T-helper 1 cell treated with Interleukin-12 subunit alpha and Interleukin-12 subunit beta and Interleukin-4 antibody, amounts not matched to agents 30 ng/mL and 1 ng/mL, for 36 hours (primary cell): Measurements from ENCODE around the gene MOB3A. TPM values are rescaled to one million over a fixed set of nuclear protein-coding genes. Genes with fewer than 3 reads are reported as not detected.
"Not testable (repeated sequence)": the region's sequence is repeated elsewhere in the genome, so short reads cannot be mapped to it uniquely, and the experiment has no call there.

Source experiments
- intact Hi-C: fragments of 100-400 bp; cut with micrococcal nuclease; formaldehyde crosslinking; loops from one replicate; pipeline ENCODE4 v1.15.1; 2024
- total RNA-seq: library from RNA; stranded (reverse); gene quantifications from 2 replicates; pipeline ENCODE4 v1.2.3, GENCODE V29; 2022

MOB3A gene
- total RNA-seq, 1 donor from 2014 or later = 254 TPM

- intact Hi-C loops = no loop called here
Measured at GRCh38 chr19:2108251-2109016, 12.3 kb upstream of the MOB3A start.

DNA sequence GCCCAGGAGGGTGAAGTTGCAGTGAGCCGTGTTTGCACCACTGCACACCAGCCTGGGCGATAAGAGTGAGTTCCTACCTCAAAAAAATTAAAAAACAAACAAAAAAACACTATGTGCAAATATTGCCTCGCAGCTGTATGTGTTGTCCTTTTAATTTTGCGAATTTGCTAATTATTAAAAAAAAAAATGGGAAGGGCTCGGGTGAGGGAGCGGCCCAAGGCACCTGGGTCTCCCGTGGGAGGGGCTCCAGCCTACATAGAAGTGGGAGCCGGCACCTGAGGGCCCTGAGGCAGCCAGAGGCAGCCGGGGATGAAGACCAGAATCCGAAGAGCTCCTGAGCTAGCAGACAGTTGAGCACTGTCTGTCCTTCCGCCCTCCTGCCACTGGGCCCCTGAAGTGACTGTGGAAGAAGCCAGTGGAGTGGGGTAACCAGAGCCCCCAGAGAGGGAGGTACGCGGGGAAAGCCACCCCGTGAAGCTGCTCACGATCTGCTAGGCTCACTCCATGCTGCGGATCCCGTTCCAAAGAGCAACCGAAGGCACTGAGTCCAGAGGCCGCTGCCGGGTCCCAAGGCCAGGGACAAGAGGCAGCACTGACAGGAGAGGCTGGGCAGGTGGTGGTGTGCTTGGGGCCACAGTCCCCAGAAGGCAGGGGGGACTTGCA, 7.0 kb upstream of the MOB3A start:
- intact Hi-C loops = no loop called here

DNA sequence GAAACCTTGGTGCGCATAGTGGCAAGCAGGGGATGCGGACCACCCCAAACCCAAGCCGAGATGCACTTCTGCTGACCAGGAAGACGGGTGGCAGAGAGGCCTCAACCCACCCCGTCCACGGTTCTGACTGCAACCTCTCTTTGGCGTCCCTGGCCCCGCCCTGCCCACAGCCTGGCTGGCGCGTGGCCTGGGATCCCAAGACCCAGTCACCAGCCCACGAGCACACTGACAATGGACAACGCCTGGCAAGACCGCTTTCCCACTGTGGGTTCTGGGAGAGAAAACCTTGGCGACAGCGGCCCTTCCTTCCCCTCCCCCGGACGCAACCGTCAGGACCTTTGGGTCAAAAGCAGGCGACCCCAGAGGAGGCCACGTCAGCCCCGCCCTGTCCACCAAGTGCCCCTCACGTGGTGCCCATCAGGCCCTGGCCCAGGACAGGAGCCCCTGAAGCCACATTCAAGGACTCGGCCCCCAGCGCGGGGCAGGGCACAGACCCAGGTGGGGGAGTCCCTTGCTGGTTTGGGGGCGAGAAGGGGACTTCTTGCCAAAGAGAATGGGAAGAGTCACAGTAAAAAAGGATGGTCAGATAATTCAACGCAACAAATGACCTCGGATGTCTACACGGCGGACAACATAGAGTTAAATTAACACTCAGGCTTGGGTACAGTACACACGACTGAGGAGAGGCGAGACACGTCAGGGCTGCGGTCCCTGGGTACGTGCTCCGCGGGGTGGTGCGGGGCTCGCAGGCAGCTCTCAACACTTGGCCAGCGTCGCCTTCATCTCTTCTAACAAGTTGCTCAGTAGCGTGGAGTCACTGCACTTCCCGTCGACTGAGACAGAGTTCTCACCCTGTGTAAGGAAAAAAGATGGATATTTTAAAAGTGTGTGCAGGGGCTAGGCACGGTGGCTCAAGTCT, 5.5 kb upstream of the MOB3A start:
- intact Hi-C loops = no loop called here

DNA sequence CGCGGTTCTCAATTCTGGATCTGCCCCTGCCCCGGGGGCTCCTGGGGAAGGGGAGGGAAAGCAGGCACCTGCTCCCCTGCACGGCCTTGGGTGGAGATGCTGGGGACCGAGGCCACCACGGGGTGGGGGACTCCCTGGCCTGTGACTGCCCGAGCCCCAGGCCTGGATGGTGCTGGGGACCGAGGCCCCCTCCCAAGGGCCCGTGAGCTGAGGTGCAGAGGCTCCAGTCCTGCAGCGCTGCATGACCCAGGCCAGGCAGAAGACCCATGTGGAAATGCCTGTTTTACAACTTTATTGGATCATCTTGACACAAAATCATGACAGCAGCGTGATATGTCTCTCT, 4.6 kb upstream of the MOB3A start:
- intact Hi-C loops = no loop called here

DNA sequence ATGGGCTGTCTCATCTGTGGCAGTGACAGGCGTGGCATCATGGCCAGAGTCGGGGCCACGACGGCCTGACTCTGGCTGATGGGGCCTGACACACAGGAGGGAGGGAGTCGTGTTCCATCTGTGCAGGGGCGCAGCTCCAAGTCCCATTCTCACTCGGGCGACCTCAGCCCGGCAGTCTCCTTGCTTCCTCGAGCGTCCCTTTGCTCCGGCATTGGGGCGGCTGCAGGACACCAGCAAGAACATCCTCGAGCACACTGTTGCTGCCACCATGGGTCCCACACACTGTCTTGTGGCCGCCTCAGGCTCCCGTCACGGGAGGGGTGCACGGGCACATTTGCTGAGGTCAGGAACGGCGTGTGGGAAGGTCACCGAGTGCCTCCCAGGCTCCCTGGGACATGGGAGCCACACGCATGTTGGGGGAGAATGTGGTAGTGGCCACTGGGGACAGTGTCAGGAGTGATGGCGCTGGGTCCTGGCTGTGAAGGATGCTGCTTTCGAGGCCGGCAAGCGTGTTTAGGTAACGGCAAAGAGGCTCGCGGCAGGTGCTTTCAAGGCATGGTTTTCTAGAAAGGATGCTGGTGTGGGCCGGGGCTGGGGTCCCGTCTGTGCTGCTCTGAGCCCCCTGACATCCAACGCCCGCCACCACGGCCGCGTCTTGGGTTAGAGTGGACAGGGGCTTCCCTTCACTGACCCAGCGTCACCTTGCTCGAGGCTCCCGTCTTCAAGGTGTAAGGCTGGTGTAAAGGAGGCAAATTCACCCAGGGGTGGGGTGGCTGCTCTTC, 4.0 kb upstream of the MOB3A start:
- intact Hi-C loops = loop anchor here (5.0 kb wide), 1 partner anchor 1303 kb away; the partner anchor contains the start of gene PTBP1

DNA sequence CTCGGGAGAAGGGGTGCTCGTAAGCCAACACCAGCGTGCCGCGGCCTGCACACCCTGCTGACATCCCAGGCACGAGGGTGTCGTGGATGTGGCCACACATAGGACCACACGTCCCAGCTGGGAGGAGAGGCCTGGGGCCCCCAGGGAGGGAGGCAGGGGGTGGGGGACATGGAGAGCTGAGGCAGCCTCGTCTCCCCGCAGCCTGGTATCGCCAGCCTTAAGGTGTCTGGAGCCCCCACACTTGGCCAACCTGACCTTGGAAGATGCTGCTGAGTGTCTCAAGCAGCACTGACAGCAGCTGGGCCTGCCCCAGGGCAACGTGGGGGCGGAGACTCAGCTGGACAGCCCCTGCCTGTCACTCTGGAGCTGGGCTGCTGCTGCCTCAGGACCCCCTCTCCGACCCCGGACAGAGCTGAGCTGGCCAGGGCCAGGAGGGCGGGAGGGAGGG, 3.0 kb upstream of the MOB3A start:
- intact Hi-C loops = loop anchor here (5.0 kb wide), 1 partner anchor 1302 kb away; the partner anchor contains the start of gene PTBP1

DNA sequence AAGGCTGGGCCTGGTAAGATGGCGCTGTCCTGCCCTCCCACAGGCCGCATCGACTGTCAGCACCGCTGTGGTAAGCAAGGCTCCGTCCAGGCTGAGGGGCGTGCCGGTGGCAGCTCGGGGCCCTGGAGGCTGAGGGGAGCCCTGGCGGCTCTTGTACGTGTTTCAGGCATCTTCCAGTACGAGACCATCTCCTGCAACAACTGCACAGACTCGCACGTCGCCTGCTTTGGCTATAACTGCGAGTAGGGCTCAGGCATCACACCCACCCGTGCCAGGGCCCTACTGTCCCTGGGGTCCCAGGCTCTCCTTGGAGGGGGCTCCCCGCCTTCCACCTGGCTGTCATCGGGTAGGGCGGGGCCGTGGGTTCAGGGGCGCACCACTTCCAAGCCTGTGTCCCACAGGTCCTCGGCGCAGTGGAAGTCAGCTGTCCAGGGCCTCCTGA, 1.8 kb upstream of the MOB3A start:
- intact Hi-C loops = loop anchor here (2.0 to 5.0 kb wide), 4 partner anchors 139 to 1301 kb away; partner anchors contain the start of genes DAZAP1, PLEKHJ1, PTBP1 and SF3A2

- intact Hi-C loops = loop anchor here (2.0 to 5.0 kb wide), 4 partner anchors 139 to 1300 kb away; partner anchors contain the start of genes DAZAP1, PLEKHJ1, PTBP1 and SF3A2
Measured at GRCh38 chr19:2097203-2097885, 1.2 kb upstream of the MOB3A start.

DNA sequence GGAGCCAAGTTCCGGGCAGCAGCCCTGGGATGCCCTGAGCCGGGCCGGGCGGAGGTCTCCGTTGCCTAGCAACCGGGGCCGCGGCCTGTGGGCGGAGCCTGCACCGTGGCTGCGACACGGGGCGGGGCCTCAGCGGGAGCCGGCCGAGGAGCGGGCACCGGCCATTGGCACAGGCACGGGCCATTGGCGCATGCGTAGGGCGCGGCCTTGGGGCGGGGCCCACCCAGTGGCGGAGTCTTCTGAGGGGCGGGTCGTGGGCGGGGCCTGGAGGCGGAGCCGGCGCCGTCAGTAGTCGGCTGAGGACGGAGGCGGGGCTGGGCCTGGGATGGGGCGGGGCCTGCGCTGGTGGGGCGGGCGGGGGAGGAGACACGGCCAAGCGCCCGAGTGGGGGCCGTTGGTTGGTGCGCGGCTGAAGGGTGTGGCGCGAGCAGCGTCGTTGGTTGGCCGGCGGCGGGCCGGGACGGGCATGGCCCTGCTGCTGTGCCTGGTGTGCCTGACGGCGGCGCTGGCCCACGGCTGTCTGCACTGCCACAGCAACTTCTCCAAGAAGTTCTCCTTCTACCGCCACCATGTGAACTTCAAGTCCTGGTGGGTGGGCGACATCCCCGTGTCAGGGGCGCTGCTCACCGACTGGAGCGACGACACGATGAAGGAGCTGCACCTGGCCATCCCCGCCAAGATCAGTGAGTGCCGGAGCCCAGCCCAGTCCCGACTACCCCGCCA, 515 bp upstream of the MOB3A start, which contains the start of gene IZUMO4:
Gene IZUMO4 (plus strand): TSS at position 436 of the 723 bp plus-strand sequence. CDS start 31 bp downstream, at position 467.
- intact Hi-C loops = loop anchor here (1.0 to 5.0 kb wide), 13 partner anchors 11 to 1299 kb away; partner anchors contain the start of genes AP3D1, ATP8B3, DAZAP1 and MKNK2

DNA sequence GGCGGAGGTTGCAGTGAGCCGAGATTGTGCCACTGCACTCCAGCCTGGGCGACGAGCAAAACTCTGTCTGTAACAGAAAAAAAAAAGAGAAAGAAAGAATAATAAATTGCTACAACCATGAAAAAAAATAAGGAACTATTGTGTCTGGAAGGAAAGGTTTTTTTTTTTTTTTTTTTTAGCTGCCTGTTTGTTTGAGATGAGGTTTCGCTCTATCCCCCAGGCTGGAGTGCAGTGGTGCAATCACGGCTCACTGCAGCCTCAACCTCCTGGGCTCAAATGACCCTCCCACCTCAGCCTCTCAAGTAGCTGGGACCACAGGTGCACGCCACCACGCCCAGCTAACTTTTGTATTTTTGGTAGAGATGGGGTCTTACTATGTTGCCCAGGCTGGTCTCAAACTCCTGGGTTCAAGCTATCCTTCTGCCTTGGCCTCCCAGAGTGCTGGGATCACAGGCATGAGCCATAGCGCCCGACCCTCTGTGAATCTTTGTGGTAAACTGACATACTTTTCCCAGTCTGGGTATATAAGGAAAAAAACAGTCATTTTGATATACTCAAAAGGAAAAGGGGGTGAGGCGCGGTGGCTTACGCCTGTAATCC, 4.1 kb downstream of the MOB3A start:
- intact Hi-C loops = not testable (repeated sequence)

GRCh38 chr19:2089727-2090053, 6.4 kb downstream of the MOB3A start:
- intact Hi-C loops = no loop called here

DNA sequence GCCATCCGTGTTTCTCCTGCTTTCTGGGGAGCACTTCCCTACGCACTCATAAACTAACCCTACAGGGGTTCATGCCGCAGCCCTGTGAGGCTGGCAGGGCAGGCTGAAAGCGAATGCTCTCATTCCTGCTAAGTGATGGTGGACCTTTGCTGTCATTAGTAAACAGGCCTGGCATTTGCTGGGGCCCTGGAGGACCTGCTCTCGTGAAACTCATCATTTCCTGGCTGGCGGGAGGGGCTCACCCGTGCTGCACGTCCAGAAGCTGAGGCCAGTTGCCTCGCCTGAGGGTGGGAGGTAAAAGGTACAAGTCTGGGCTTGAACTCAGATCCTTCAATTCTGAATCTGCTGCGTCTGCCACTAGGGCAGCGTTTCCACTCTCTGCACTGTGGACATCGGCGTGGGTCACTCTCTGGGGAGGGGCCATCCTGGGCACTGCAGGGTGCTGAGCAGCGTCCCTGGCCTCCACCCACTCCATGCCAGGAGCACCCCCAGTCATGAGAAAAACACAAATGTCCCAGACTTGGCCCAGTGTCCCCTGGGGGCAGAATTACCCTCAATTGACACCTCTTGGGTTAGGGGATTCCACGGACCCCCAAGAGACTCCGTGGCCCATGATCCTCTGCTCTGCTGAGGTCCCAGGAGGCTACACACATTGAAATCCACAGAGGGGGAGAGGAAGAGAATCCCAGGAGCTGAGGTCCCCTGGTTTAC, 7.0 kb downstream of the MOB3A start:
- intact Hi-C loops = no loop called here

DNA sequence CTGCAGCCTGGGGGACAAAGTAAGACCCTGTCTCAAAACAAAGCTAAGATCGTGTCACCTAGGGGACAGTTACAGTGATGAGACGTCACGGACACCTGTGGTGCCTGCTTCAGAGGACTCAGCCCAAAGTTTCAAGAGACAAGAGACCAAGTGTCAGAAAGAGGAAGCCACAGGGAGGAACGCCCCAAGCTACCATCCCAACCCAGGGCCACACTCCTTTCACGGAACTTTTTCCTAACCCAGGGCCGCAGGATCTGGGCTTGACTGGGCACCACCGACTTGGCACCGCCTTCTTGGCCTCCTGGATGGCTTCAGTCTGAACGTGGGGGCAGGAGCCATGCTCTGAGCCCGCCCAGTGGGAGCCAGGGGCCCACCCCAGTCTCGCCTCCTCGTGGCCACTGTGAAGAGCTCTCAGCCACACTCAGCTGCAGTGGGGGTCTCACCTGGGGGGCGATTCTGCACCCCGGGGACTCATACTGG, 8.5 kb downstream of the MOB3A start:
- intact Hi-C loops = no loop called here

DNA sequence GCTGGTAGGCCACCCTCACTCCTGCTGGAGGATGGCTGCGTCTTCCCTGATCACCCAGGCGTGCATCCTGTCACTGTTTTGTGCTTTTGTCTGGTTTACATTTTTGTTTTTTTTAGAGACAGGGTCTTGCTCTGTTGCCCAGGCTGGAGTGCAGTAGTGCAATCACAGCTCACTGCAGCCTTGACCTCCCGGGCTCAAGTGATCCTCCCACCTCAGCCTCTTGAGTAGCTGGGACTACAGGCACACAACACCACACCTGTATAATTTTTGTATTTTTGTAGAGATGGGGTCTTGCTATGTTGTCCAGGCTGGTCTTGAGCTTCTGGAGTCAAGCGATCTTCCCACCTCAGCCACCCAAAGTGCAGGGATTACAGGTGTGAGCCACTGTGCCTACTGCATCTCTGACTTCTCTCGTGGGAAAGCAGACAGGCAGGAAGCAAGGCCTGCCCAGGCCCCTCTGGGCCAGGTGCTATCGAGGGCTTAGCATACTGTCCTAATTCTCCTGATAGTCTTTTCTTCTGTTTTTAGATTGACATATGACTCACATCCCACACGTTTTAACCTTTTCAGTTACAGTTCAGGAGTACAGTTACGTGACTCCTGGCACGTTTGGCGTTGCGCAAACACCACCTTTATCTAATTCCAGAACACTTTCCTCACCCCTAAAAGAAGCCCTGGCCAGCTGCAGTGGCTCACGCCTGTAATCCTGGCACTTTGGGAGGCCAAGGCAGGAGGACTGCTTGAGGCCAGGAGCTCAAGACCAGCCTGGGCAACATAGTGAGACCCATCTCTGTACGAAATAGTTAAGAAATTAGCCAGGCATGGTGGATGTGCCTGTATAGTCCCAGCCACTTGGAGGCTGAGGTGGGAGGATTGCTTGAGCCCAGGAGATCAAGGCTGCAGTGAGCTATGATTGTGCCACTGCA, 9.2 kb downstream of the MOB3A start:
- intact Hi-C loops = not testable (repeated sequence)

- intact Hi-C loops = loop anchor here (1.0 to 5.0 kb wide), 7 partner anchors 11 to 223 kb away; partner anchors contain the start of genes AP3D1, IZUMO4, KLF16 and MOB3A
Measured at GRCh38 chr19:2084993-2085720, 11.0 kb downstream of the MOB3A start.
